ACC112 (cell line): ENCODE data around the gene SERPINA1.
"Not testable (repeated sequence)": the region's sequence is repeated elsewhere in the genome, so short reads cannot be mapped to it uniquely, and the experiment has no call there.

Source experiments
- H2AFZ ChIP-seq: fragments of 200-600 bp; sonication (generic); one replicate; pipeline ENCODE4 v1.6.0; 2017; ENCODE audit warnings: antibody characterized with exemption, low read length; ENCODE audit not compliant: unreplicated experiment
- H3K27ac ChIP-seq: fragments of 200-600 bp; sonication (generic); 2 replicates; pipeline ENCODE4 v1.5.1; 2014; ENCODE audit warnings: low read depth, mild to moderate bottlenecking, antibody characterized with exemption, low read length, moderate library complexity
- H3K27me3 ChIP-seq: fragments of 200-600 bp; sonication (generic); 2 replicates; pipeline ENCODE4 v1.6.1; 2014; ENCODE audit warnings: mild to moderate bottlenecking, antibody characterized with exemption, low read length, moderate library complexity, mixed read lengths; ENCODE audit not compliant: insufficient read depth
- H3K36me3 ChIP-seq: fragments of 200-600 bp; sonication (generic); 2 replicates; pipeline ENCODE4 v1.6.1; 2016; ENCODE audit warnings: mild to moderate bottlenecking, antibody characterized with exemption, low read length, moderate library complexity, mixed read lengths; ENCODE audit not compliant: insufficient read depth
- H3K4me1 ChIP-seq: fragments of 200-600 bp; sonication (generic); one replicate; pipeline ENCODE4 v1.6.1; 2016; ENCODE audit warnings: low read length, mixed read lengths; ENCODE audit not compliant: insufficient read depth, unreplicated experiment, control insufficient read depth
- H3K4me3 ChIP-seq: fragments of 200-600 bp; sonication (generic); 2 replicates; pipeline ENCODE4 v1.5.1; 2014; ENCODE audit warnings: mild to moderate bottlenecking, low read depth, low read length
- H3K79me2 ChIP-seq: fragments of 200-600 bp; sonication (generic); one replicate; pipeline ENCODE4 v1.6.0; 2016; ENCODE audit warnings: low read length; ENCODE audit not compliant: control insufficient read depth, unreplicated experiment, insufficient read depth

SERPINA1 gene

DNA sequence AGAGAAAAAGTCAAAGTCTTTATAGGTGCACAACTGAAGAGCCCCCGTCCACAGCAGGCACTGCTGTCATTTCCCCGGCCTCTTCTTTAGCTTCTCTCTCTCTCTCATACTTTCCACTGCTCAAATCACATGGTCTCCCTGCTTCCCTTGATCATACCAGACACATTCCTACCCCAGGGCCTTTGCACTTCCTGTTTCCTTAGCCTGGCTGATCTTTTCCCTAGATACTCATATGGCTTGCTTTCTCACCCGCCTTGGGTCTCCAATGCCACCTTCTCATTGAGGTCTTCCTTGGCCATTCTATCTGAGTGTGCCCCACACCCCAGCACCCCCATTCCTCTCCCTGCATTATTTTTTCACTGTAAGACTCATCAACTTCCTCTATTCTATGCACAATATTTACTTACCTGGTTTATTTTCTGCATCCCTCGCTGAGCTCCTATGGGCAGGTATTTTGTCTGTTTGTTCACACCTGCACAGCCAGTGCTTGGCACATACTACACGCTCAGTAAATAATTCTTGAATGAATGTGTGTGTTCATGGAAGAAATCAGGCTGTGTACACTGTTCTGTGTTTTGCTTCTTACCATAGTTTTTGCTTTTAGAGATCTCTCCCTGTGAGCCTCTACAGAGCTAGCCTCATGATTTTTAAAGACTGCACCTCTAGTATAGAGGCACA is 31.9 kb downstream of the SERPINA1 start:
- H3K27me3 ChIP-seq: no peaks in the 10 kb centered on the region

DNA sequence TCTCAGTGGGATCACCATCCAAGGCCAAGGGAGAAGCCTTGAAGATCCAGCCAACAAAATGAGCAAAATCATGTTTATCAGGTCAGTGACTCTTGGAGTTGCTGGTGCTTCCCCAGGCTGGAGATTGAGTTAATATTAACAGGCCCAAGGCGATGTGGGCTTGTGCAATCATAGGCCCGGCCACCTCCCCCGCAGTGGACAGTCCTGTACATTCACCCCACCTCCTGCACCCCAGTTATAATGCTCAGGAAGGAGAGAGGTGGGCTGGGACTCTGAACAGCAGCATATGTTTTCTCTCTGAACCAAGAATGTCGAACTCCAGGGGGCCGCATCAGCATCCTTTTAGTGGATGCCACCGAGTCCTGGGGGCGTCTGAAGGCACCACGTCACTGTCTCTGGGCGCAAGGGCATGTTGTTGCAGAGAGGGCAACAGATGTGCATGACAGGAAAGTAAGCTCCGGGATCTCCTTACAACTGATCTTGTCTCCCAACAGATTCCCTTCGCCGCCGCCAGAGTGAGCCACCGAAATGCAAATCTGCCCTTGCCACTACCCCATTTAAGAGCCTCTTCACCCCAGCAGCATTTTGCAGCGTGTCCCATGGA is 33.1 kb downstream of the SERPINA1 start:
- Histone ChIP-seq H3K27me3 (no peaks in the 10 kb centered on the region), H3K4me3 (no peak overlapping the region), H2AFZ (peak overlapping the region; percentile 29), H3K79me2 (no peaks in the 10 kb centered on the region), H3K4me1 (peaks cover 8% of the 10 kb centered on the region), H3K27ac (no peak overlapping the region), H3K36me3 (no peaks in the 10 kb centered on the region)

More for the DNA sequence above, 31.9 kb downstream of the SERPINA1 start:
- Histone ChIP-seq H3K4me3 (no peak overlapping the region), H2AFZ (no peak overlapping the region), H3K79me2 (no peaks in the 10 kb centered on the region), H3K27ac (no peak overlapping the region), H3K4me1 (peaks cover 8% of the 10 kb centered on the region), H3K36me3 (no peaks in the 10 kb centered on the region)

DNA sequence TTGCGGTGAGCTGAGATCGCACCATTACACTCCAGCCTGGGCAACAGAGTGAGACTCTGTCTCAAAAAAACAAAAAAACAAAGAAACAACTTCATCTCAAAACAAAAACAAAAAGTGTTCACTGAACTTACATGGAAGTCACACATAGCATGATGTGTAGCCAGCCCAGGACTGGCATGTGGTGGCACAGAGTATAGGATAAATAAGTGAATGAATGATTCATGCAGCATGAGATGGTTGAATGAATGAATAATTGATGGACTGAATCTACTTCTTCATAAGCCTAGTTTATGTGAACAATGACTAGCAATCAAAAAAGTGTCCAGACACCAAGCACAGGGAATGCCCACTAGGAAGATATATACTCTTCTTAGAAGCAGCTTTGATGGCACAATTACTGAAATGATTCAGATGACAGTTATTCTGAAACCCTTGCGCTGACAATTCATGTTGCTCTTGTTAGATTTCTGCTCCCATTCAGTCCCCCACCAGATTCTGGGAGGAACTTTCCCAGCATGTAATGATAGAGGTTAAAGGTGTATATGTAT is 33.7 kb downstream of the SERPINA1 start:
- Histone ChIP-seq H3K27me3 (no peaks in the 10 kb centered on the region), H3K79me2 (no peaks in the 10 kb centered on the region), H3K4me3 (no peak overlapping the region), H3K27ac (no peak overlapping the region), H3K36me3 (no peaks in the 10 kb centered on the region), H3K4me1 (peaks cover 8% of the 10 kb centered on the region), H2AFZ (peak overlapping the region; percentile 29)

DNA sequence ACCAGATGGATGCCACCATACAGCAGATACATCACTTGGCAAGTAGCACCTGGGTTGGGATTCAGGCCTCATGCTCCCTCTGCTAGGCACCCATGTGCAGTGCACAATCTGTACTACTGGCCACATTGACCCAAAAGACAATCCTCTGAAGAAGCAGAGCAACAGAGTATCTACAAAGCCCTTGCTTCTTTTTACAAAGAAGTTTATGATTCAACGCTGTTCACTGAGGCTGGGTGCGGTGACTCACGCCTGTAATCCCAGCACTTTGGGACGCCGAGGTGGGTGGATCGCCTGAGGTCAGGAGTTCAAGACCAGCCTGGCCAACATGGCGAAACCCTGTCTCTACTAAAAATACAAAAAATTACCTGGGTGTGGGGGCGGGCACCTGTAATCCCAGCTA is 34.2 kb downstream of the SERPINA1 start:
- not testable (repeated sequence) for H3K27me3 ChIP-seq, H3K4me3 ChIP-seq, H2AFZ ChIP-seq, H3K27ac ChIP-seq, H3K36me3 ChIP-seq, H3K79me2 ChIP-seq, H3K4me1 ChIP-seq

DNA sequence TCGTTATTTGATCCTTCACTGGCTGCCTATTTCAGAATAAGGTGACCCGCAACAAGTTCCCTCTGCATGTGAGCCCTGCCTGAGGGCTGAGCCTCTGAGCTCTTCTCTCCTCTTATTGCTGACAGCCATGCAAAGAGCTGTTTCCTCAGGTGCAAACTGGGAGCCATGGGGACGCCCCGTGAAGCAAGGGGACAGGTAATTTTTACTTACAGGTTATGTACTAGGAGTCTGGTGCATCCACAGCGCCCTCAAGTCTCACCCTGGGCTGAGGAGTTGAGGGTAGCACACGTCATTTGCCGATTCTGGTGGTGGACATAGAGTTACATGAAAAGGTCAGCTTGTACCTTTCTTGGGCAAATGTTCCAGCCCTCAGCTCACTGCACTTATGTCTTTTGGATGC is 39.1 kb downstream of the SERPINA1 start:
- no peaks in the 10 kb centered on the region for H3K79me2 ChIP-seq
- no peak overlapping the region for H3K4me3 ChIP-seq
- H3K27me3 ChIP-seq: no peaks in the 10 kb centered on the region
- no peak overlapping the region for H3K27ac ChIP-seq
- H3K4me1 ChIP-seq: peaks cover 26% of the 10 kb centered on the region
- no peaks in the 10 kb centered on the region for H3K36me3 ChIP-seq
- no peak overlapping the region for H2AFZ ChIP-seq

DNA sequence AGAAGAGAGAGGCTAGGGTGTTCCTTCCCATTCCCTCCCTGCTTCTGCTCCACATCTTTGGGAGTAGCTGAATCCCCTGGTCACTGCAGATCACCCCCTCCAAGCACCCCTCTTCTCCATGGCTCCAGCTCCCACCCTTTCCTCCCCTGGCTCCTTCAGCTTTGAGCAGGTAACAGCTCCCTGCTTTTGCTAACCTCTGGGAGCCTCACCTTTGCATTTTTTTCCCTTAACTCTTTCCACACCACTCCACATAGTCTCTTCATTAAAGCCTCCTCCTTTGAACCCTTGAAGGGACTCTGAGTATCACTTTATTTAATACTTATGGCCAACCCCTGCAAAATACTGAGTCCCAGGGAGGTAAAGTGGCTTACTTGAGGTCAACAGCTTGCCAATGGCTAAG is 39.6 kb downstream of the SERPINA1 start:
- Histone ChIP-seq H2AFZ (no peak overlapping the region), H3K4me1 (peaks cover 30% of the 10 kb centered on the region), H3K27me3 (no peaks in the 10 kb centered on the region), H3K36me3 (no peaks in the 10 kb centered on the region), H3K4me3 (no peak overlapping the region), H3K27ac (no peak overlapping the region), H3K79me2 (no peaks in the 10 kb centered on the region)

DNA sequence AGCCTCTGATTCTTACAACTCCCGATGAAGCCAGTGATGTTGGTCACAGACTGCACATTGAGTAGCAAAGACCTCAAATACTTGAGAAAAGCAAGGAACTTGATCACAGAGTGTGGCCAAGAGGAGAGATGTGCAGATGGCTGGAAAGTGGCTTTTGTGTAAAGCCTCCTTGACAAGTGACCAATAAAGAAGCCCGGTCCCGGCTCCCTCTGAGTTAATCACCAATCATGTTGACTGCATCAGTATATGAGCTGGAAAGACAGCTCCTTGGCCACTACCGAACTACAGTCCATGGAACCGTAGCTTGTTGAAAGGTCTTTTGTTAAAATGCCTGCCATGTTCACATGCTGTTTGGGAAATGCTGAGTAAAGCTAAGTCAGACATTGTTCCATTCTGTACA is 41.6 kb downstream of the SERPINA1 start:
- H3K4me1 ChIP-seq: peaks cover 44% of the 10 kb centered on the region
- H3K4me3 ChIP-seq: no peak overlapping the region
- no peaks in the 10 kb centered on the region for H3K79me2 ChIP-seq
- H3K27ac ChIP-seq: peak overlapping the region; percentile 92
- no peak overlapping the region for H2AFZ ChIP-seq
- H3K36me3 ChIP-seq: no peaks in the 10 kb centered on the region
- H3K27me3 ChIP-seq: no peaks in the 10 kb centered on the region

DNA sequence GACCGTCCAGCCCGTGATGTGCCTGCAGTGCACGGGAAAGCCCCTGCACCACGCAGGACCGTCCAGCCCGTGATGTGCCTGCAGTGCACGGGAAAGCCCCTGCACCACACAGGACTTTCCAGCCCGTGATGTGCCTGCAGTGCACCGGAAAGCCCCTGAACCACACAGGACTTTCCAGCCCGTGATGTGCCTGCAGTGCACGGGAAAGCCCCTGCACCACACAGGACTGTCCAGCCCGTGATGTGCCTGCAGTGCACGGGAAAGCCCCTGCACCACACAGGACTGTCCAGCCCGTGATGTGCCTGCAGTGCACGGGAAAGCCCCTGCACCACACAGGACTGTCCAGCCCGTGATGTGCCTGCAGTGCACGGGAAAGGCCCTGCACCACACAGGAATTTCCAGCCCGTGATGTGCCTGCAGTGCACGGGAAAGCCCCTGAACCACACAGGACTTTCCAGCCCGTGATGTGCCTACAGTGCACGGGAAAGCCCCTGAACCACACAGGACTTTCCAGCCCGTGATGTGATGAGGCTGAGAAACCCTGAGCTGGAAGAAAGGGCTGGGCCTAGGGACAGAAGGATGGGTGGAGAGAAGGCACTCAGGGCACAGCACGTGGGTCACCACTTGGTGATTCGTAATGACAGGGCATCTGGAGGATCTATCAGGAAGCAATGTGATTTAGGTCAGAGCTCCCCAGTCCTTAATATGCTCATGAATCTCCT is 42.2 kb downstream of the SERPINA1 start:
- peak overlapping the region; percentile 94 for H3K27ac ChIP-seq
- not testable (repeated sequence) for H2AFZ ChIP-seq, H3K79me2 ChIP-seq, H3K4me3 ChIP-seq, H3K36me3 ChIP-seq, H3K27me3 ChIP-seq
- peaks cover 50% of the 10 kb centered on the region for H3K4me1 ChIP-seq

DNA sequence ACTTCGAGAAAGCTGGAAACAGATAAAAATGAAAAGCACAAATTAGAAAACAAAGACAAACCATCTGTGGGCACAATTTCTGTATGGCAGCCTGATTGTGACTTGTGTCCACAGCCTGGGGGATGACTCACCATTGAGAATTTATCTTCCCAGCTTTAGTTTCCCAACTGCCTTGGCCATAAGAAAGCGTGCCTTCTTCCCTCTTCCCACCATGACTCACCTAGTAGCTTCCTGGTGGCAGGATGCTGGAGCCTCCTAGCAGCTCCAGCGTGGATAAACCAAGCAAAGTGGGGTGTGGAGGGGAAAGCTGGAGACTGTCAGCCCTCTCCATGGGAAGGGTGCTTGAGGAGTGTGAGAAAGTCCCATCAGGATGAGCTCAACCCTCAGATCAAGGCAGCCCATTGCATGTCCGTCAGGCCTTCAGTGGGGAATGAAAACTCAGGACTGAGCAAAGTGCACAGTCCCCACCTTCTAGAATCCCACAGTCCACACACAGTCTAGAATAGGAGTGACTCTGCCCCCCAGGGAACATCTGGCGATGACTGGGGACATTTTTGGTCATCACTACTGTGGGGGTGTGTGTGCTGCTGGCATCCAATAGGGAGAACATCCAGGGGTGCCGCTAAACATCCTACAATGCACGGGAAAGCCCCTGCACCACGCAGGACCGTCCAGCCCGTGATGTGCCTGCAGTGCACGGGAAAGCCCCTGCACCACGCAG is 42.9 kb downstream of the SERPINA1 start:
- H3K4me1 ChIP-seq: peaks cover 51% of the 10 kb centered on the region
- H3K27ac ChIP-seq: peak overlapping the region; percentile 94

DNA sequence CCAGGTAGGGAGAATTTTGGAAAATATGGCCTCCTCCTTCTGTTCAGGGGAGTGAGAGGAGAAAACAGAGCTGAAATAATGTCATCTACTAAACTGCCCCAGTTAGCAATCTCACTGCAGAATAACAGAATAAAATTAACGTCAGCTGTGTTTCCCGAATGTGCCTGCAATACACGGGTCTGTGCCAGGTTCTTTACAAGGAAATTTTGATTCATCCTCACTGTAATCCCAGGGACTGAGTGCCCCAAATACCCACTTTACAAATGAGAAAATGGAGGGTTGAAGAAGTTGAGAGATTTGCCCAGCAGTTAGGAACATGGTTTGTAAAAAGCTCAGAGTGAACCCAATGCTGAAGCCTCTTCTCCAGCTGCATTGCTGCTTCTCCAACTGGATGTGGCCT is 44.0 kb downstream of the SERPINA1 start:
- Histone ChIP-seq H3K27ac (peak overlapping the region; percentile 94), H3K79me2 (no peaks in the 10 kb centered on the region)

More for the DNA sequence above, 42.9 kb downstream of the SERPINA1 start:
- H3K79me2 ChIP-seq: no peaks in the 10 kb centered on the region
- H3K27me3 ChIP-seq: no peaks in the 10 kb centered on the region
- H3K36me3 ChIP-seq: no peaks in the 10 kb centered on the region
- peak overlapping the region; percentile 20; the same call in 1 of the 2 replicates for H3K4me3 ChIP-seq
- no peak overlapping the region for H2AFZ ChIP-seq

More for the DNA sequence above, 44.0 kb downstream of the SERPINA1 start:
- Histone ChIP-seq H3K4me3 (no peak overlapping the region), H2AFZ (no peak overlapping the region), H3K36me3 (no peaks in the 10 kb centered on the region), H3K4me1 (peaks cover 51% of the 10 kb centered on the region), H3K27me3 (no peaks in the 10 kb centered on the region)
